Measurements from ENCODE around the gene KCNS1.

DNA sequence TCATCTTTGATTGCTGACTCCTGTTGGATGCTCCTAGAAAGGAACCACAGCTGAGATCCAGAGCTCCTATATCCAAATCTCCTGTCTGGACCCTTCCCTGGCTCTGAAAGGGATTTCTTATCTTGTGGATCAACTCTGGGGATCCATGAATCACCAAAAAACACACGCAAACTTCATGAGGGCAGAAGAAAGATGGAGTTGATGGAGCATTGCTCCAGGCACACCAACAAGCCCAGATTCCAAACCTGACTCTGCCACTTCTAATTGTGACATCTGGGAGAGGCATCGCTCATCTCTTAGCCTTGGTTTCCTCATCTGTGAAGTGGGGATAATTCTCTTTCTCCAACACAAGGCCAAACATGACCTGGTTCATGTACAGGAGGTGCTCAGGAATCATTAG, 6.7 kb downstream of the KCNS1 start:
- TF ChIP-seq, protein P1, sequence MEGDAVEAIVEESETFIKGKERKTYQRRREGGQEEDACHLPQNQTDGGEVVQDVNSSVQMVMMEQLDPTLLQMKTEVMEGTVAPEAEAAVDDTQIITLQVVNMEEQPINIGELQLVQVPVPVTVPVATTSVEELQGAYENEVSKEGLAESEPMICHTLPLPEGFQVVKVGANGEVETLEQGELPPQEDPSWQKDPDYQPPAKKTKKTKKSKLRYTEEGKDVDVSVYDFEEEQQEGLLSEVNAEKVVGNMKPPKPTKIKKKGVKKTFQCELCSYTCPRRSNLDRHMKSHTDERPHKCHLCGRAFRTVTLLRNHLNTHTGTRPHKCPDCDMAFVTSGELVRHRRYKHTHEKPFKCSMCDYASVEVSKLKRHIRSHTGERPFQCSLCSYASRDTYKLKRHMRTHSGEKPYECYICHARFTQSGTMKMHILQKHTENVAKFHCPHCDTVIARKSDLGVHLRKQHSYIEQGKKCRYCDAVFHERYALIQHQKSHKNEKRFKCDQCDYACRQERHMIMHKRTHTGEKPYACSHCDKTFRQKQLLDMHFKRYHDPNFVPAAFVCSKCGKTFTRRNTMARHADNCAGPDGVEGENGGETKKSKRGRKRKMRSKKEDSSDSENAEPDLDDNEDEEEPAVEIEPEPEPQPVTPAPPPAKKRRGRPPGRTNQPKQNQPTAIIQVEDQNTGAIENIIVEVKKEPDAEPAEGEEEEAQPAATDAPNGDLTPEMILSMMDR (conservative IDR thresholded peaks at IDR 0.05 in 1 of 2, IDR thresholded peaks at IDR 0.05 in 1 of 2; ENCODE audit: extremely low read depth in 1 of 2, insufficient read depth in 1 of 2, low read depth in 1 of 2, low read length in 2 of 2) = no peak
- no peak for TF ChIP-seq EZH2 (IDR thresholded peaks at IDR 0.05; ENCODE audit: borderline replicate concordance, low read length)
